NCI-H2107 treated with DMSO at 0.1 percent for 48 hours (cell line): ENCODE data around the gene SMDT1.

Experiments used
- DNase-seq: peaks from one replicate; lab custom pipeline; 2025; ENCODE audit not compliant: unreplicated experiment; lab: John Stamatoyannopoulos, UW

The SMDT1 gene

GRCh38 chr22:42079319-42080251, at the start of gene SMDT1:
TSS of gene SMDT1 (plus strand) at chr22:42079700. CDS start at chr22:42079769, 69 bp downstream.
- peak; percentile 87 for DNase-seq

GRCh38 chr22:42033263-42034181, 46.0 kb upstream of the SMDT1 start:
- DNase-seq: no peak

- DNase-seq: no peak
These were observed 44.2 kb upstream of the SMDT1 start for GRCh38 chr22:42035256-42035655.

GRCh38 chr22:42039271-42039670, 40.2 kb upstream of the SMDT1 start:
- DNase-seq: no peak

GRCh38 chr22:42041784-42042183, 37.7 kb upstream of the SMDT1 start:
- no peak for DNase-seq

- DNase-seq: no peak
These were observed 28.8 kb upstream of the SMDT1 start for GRCh38 chr22:42050641-42051180.

- no peak for DNase-seq
These were observed 26.7 kb upstream of the SMDT1 start for GRCh38 chr22:42052765-42053164.

GRCh38 chr22:42056757-42057511, 22.6 kb upstream of the SMDT1 start:
- no peak for DNase-seq

- DNase-seq: no peak
These were observed 19.0 kb upstream of the SMDT1 start for GRCh38 chr22:42060489-42060888.

GRCh38 chr22:42061041-42061440, 18.5 kb upstream of the SMDT1 start:
- DNase-seq: no peak

GRCh38 chr22:42062506-42063170, 16.9 kb upstream of the SMDT1 start:
- DNase-seq: no peak

GRCh38 chr22:42064629-42065028, 14.9 kb upstream of the SMDT1 start:
- DNase-seq: no peak

- DNase-seq: no peak
These were observed 13.9 kb upstream of the SMDT1 start for GRCh38 chr22:42065438-42066125.

- no peak for DNase-seq
These were observed 13.3 kb upstream of the SMDT1 start for GRCh38 chr22:42066126-42066761.

GRCh38 chr22:42066937-42067336, 12.6 kb upstream of the SMDT1 start:
- DNase-seq: no peak

GRCh38 chr22:42067671-42068251, 11.7 kb upstream of the SMDT1 start:
- no peak for DNase-seq

GRCh38 chr22:42068291-42068690, 11.2 kb upstream of the SMDT1 start:
- no peak for DNase-seq

GRCh38 chr22:42069801-42070516, 9.5 kb upstream of the SMDT1 start:
- DNase-seq: no peak
